ENCODE measurements around the gene TRUB1.
"Not testable (repeated sequence)": the region's sequence is repeated elsewhere in the genome, so short reads cannot be mapped to it uniquely, and the experiment has no call there.

The TRUB1 gene

GRCh38 chr10:114937962-114938855 is at the start of gene TRUB1:
Gene TRUB1, plus strand, starts transcription at chr10:114938195. Its CDS starts 59 bp downstream, at chr10:114938254.
- peak within 1 kb of the TSS; percentile 46 for H3K4me2 ChIP-seq
- no peaks in the 10 kb centered on the region for H3K36me3 ChIP-seq (ENCODE audit: insufficient read depth)
- H3K79me2 ChIP-seq (ENCODE audit: insufficient read depth, low read depth) = peaks cover 36% of the 10 kb centered on the region
- peaks cover 17% of the 10 kb centered on the region for H3K4me1 ChIP-seq (ENCODE audit: low read depth, poor library complexity, severe bottlenecking)
- peak within 1 kb of the TSS; percentile 81 for H3K27ac ChIP-seq
- peak within 1 kb of the TSS; percentile 88 for H2AFZ ChIP-seq (ENCODE audit: low read depth)
- H3K27me3 ChIP-seq (ENCODE audit: insufficient read depth, low read depth) = no peaks in the 10 kb centered on the region
- no peak within 1 kb of the TSS for H3K4me3 ChIP-seq (IDR thresholded peaks at IDR 0.05; ENCODE audit: insufficient read depth, low read depth, low read length)
- H4K20me1 ChIP-seq (ENCODE audit: insufficient read depth) = no peaks in the 10 kb centered on the region
- no peak for TF ChIP-seq CTCF (conservative IDR thresholded peaks at IDR 0.05; ENCODE audit: low read depth, low read length)
- H3K9ac ChIP-seq = peak within 1 kb of the TSS; percentile 98

- Histone ChIP-seq H4K20me1 (ENCODE audit: insufficient read depth) (no peaks in the 10 kb centered on the region), H3K36me3 (ENCODE audit: insufficient read depth) (no peaks in the 10 kb centered on the region), H3K27ac (no peak overlapping the region), H3K79me2 (ENCODE audit: insufficient read depth, low read depth) (no peaks in the 10 kb centered on the region), H3K4me1 (ENCODE audit: low read depth, poor library complexity, severe bottlenecking) (no peaks in the 10 kb centered on the region), H2AFZ (ENCODE audit: low read depth) (no peak overlapping the region), H3K9ac (no peak overlapping the region), H3K27me3 (ENCODE audit: insufficient read depth, low read depth) (no peaks in the 10 kb centered on the region), H3K4me2 (no peak overlapping the region), H3K4me3 (IDR thresholded peaks at IDR 0.05; ENCODE audit: insufficient read depth, low read depth, low read length) (no peak overlapping the region)
- TF ChIP-seq CTCF (conservative IDR thresholded peaks at IDR 0.05; ENCODE audit: low read depth, low read length) = no peak
Measured at GRCh38 chr10:114893251-114893650, 44.7 kb upstream of the TRUB1 start.

GRCh38 chr10:114894911-114895310 is 43.1 kb upstream of the TRUB1 start:
- Histone ChIP-seq H3K4me2 (no peak overlapping the region), H4K20me1 (ENCODE audit: insufficient read depth) (no peaks in the 10 kb centered on the region), H3K79me2 (ENCODE audit: insufficient read depth, low read depth) (no peaks in the 10 kb centered on the region), H3K9ac (no peak overlapping the region), H3K36me3 (ENCODE audit: insufficient read depth) (no peaks in the 10 kb centered on the region), H3K27ac (no peak overlapping the region), H2AFZ (ENCODE audit: low read depth) (no peak overlapping the region), H3K4me3 (IDR thresholded peaks at IDR 0.05; ENCODE audit: insufficient read depth, low read depth, low read length) (no peak overlapping the region), H3K27me3 (ENCODE audit: insufficient read depth, low read depth) (no peaks in the 10 kb centered on the region), H3K4me1 (ENCODE audit: low read depth, poor library complexity, severe bottlenecking) (no peaks in the 10 kb centered on the region)
- no peak for TF ChIP-seq CTCF (conservative IDR thresholded peaks at IDR 0.05; ENCODE audit: low read depth, low read length)

- not testable (repeated sequence) for H3K4me1 ChIP-seq (ENCODE audit: low read depth, poor library complexity, severe bottlenecking); H3K27ac ChIP-seq; H3K9ac ChIP-seq; H3K27me3 ChIP-seq (ENCODE audit: insufficient read depth, low read depth); H3K79me2 ChIP-seq (ENCODE audit: insufficient read depth, low read depth); H3K4me3 ChIP-seq (IDR thresholded peaks at IDR 0.05; ENCODE audit: insufficient read depth, low read depth, low read length); H3K36me3 ChIP-seq (ENCODE audit: insufficient read depth); H4K20me1 ChIP-seq (ENCODE audit: insufficient read depth); H2AFZ ChIP-seq (ENCODE audit: low read depth); H3K4me2 ChIP-seq
Measured at GRCh38 chr10:114897011-114897410, 41.0 kb upstream of the TRUB1 start.

GRCh38 chr10:114897593-114897992 is 40.4 kb upstream of the TRUB1 start:
- Histone ChIP-seq H3K4me3 (IDR thresholded peaks at IDR 0.05; ENCODE audit: insufficient read depth, low read depth, low read length) (no peak overlapping the region), H3K4me1 (ENCODE audit: low read depth, poor library complexity, severe bottlenecking) (no peaks in the 10 kb centered on the region), H2AFZ (ENCODE audit: low read depth) (no peak overlapping the region), H3K4me2 (no peak overlapping the region), H4K20me1 (ENCODE audit: insufficient read depth) (no peaks in the 10 kb centered on the region), H3K79me2 (ENCODE audit: insufficient read depth, low read depth) (no peaks in the 10 kb centered on the region), H3K36me3 (ENCODE audit: insufficient read depth) (no peaks in the 10 kb centered on the region), H3K27me3 (ENCODE audit: insufficient read depth, low read depth) (no peaks in the 10 kb centered on the region), H3K27ac (no peak overlapping the region), H3K9ac (no peak overlapping the region)
- TF ChIP-seq CTCF (conservative IDR thresholded peaks at IDR 0.05; ENCODE audit: low read depth, low read length) = no peak

Measured in KMS-11 (cell line).